Measurements from ENCODE around the gene SCNN1A. TPM values are rescaled to one million over a fixed set of nuclear protein-coding genes. Genes with fewer than 3 reads are reported as not detected.
A peak's percentile ranks its signal among the peaks of the same experiment; 100 is the strongest.

The SCNN1A gene
- total and polyA plus RNA-seq, 7 donors: 0.82 to 169 (median 7.2) TPM

DNA sequence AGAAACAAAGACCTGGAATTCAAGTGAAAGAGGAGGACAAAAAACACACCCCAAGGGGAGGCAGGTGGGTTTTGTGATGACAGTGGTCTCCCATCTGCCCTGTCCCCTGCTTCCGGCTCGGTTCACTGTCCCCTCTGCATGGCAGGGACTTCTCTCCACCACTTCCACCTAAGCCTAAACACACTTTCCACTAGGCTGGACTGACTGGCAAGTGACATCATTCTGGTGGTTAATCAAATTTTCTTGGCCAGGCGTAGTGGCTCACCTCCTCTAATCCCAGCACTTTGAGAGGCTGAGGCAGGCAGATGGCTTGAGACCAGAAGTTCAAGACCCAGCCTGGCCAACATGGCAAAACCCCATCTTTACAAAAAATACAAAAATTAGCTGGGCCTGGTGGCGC lies 53.0 kb downstream of the SCNN1A start:
- no peaks in the 10 kb centered on the region for H3K9me3 ChIP-seq
- H3K4me3 ChIP-seq: no peak overlapping the region
- H3K4me1 ChIP-seq: peaks cover 0 to 54% (median 45%) of the 10 kb centered on the region in 4 donors
- DNase-seq: no peak
- H3K36me3 ChIP-seq: no peaks in the 10 kb centered on the region
- WGBS, 2 donors: 87 to 90% methylated on average over 4 of the region's 4 CpGs
- intact Hi-C loops (cut with DNase I): loop anchor here (2.0 to 5.0 kb wide), 2 partner anchors 130 to 148 kb away; partner anchors contain the start of genes TAPBPL and VAMP1
- no peaks in the 10 kb centered on the region for H3K27me3 ChIP-seq
- no peak for TF ChIP-seq POLR2AphosphoS5 (IDR thresholded peaks at IDR 0.05)
- TF ChIP-seq POLR2A (IDR thresholded peaks at IDR 0.05): no peak
- TF ChIP-seq CTCF (IDR thresholded peaks at IDR 0.05): no peak
- no peak for TF ChIP-seq EP300 (IDR thresholded peaks at IDR 0.05)
- peak overlapping the region; percentile 77 to 98 (median 92) for H3K27ac ChIP-seq

- Histone ChIP-seq H3K27ac (peak overlapping the region in 3 of 4 donors; percentile 77 to 98 (median 97)), H3K4me1 (peaks cover 0 to 49% (median 40%) of the 10 kb centered on the region in 4 donors), H3K36me3 (no peaks in the 10 kb centered on the region), H3K4me3 (no peak overlapping the region), H3K27me3 (no peaks in the 10 kb centered on the region), H3K9me3 (no peaks in the 10 kb centered on the region)
- intact Hi-C loops (cut with DNase I): loop anchor here (2.0 to 5.0 kb wide), 2 partner anchors 130 to 149 kb away; partner anchors contain the start of genes TAPBPL and VAMP1
- no peak for DNase-seq
- 61 to 79% methylated on average over 6 of the region's 6 CpGs for WGBS, 2 donors
- TF ChIP-seq POLR2AphosphoS5 (IDR thresholded peaks at IDR 0.05) (no peak), CTCF (IDR thresholded peaks at IDR 0.05) (no peak), EP300 (IDR thresholded peaks at IDR 0.05) (no peak), POLR2A (IDR thresholded peaks at IDR 0.05) (no peak)
Observed at GRCh38 chr12:6321905-6322304, 53.5 kb downstream of the SCNN1A start.

GRCh38 chr12:6319446-6319845 lies 55.9 kb downstream of the SCNN1A start:
- no peak for DNase-seq
- intact Hi-C loops (cut with DNase I): no loop called here

GRCh38 chr12:6318440-6318879 lies 56.9 kb downstream of the SCNN1A start:
- Histone ChIP-seq H3K36me3 (no peaks in the 10 kb centered on the region), H3K9me3 (no peaks in the 10 kb centered on the region), H3K27ac (no peak overlapping the region), H3K4me1 (peaks cover 0 to 16% (median 13%) of the 10 kb centered on the region in 4 donors), H3K4me3 (no peak overlapping the region), H3K27me3 (no peaks in the 10 kb centered on the region)
- TF ChIP-seq POLR2AphosphoS5 (IDR thresholded peaks at IDR 0.05): no peak
- no peak for TF ChIP-seq CTCF (IDR thresholded peaks at IDR 0.05)
- no peak for TF ChIP-seq POLR2A (IDR thresholded peaks at IDR 0.05)
- TF ChIP-seq EP300 (IDR thresholded peaks at IDR 0.05): no peak
- WGBS, 2 donors: 77 to 83% methylated on average over 16 of the region's 16 CpGs
- no peak for DNase-seq
- intact Hi-C loops (cut with DNase I): no loop called here

More at GRCh38 chr12:6319446-6319845, 55.9 kb downstream of the SCNN1A start:
- peaks cover 0 to 26% (median 23%) of the 10 kb centered on the region in 4 donors for H3K4me1 ChIP-seq
- 90 to 93% methylated on average over 4 of the region's 4 CpGs for WGBS, 2 donors
- no peaks in the 10 kb centered on the region for H3K27me3 ChIP-seq
- TF ChIP-seq POLR2AphosphoS5 (IDR thresholded peaks at IDR 0.05): no peak
- no peak for TF ChIP-seq EP300 (IDR thresholded peaks at IDR 0.05)
- TF ChIP-seq CTCF (IDR thresholded peaks at IDR 0.05): no peak
- no peak for TF ChIP-seq POLR2A (IDR thresholded peaks at IDR 0.05)
- no peak overlapping the region for H3K27ac ChIP-seq
- H3K9me3 ChIP-seq: no peaks in the 10 kb centered on the region
- H3K36me3 ChIP-seq: no peaks in the 10 kb centered on the region
- H3K4me3 ChIP-seq: no peak overlapping the region

All from sigmoid colon (tissue), 7 donors.